G401.6 (cell line): ENCODE measurements around the gene CDK6.

Experiments used
- FAIRE-seq: peaks from 2 replicates; lab custom pipeline; 2012; peaks lifted over from hg19 to GRCh38; lab: Jason Lieb, UNC

CDK6 gene

GRCh38 chr7:92674379-92674778 lies 162.0 kb downstream of the CDK6 start:
- no peak for FAIRE-seq

- FAIRE-seq: no peak
Observed at GRCh38 chr7:92671505-92672169, 164.7 kb downstream of the CDK6 start.

- no peak for FAIRE-seq
Observed at GRCh38 chr7:92670204-92670851, 166.0 kb downstream of the CDK6 start.

- FAIRE-seq: no peak
Observed at GRCh38 chr7:92669616-92670165, 166.7 kb downstream of the CDK6 start.

GRCh38 chr7:92668564-92668963 lies 167.8 kb downstream of the CDK6 start:
- no peak for FAIRE-seq

GRCh38 chr7:92667816-92668535 lies 168.4 kb downstream of the CDK6 start:
- no peak for FAIRE-seq

GRCh38 chr7:92665926-92666325 lies 170.4 kb downstream of the CDK6 start:
- no peak for FAIRE-seq

- FAIRE-seq: no peak
Observed at GRCh38 chr7:92661651-92662050, 174.7 kb downstream of the CDK6 start.

- no peak for FAIRE-seq
Observed at GRCh38 chr7:92658671-92659070, 177.7 kb downstream of the CDK6 start.

- FAIRE-seq: no peak
Observed at GRCh38 chr7:92657391-92657790, 179.0 kb downstream of the CDK6 start.

- FAIRE-seq: no peak
Observed at GRCh38 chr7:92656121-92656520, 180.3 kb downstream of the CDK6 start.

GRCh38 chr7:92655346-92655884 lies 181.0 kb downstream of the CDK6 start:
- FAIRE-seq: no peak

GRCh38 chr7:92653136-92653535 lies 183.2 kb downstream of the CDK6 start:
- no peak for FAIRE-seq

GRCh38 chr7:92652536-92652935 lies 183.8 kb downstream of the CDK6 start:
- no peak for FAIRE-seq

- no peak for FAIRE-seq
Observed at GRCh38 chr7:92650391-92650790, 186.0 kb downstream of the CDK6 start.

- no peak for FAIRE-seq
Observed at GRCh38 chr7:92648067-92648466, 188.3 kb downstream of the CDK6 start.

- FAIRE-seq: no peak
Observed at GRCh38 chr7:92647652-92648051, 188.7 kb downstream of the CDK6 start.

- FAIRE-seq: no peak
Observed at GRCh38 chr7:92647011-92647625, 189.3 kb downstream of the CDK6 start.

GRCh38 chr7:92645114-92646061 lies 191.0 kb downstream of the CDK6 start:
- FAIRE-seq: no peak

- FAIRE-seq: no peak
Observed at GRCh38 chr7:92644406-92645113, 191.8 kb downstream of the CDK6 start.

- no peak for FAIRE-seq
Observed at GRCh38 chr7:92643821-92644220, 192.6 kb downstream of the CDK6 start.
